Mesangial cell (primary cell): Measurements from ENCODE around the gene KRTAP5-7. TPM values are rescaled to one million over a fixed set of nuclear protein-coding genes. Genes with fewer than 3 reads are reported as not detected.

Experiments used
- total RNA-seq: library from RNA; depleted of rRNA; stranded (reverse); fragments of >200 nt; gene quantifications from 2 replicates; pipeline ENCODE4 v1.2.3, GENCODE V29; 2015

KRTAP5-7 gene, protein sequence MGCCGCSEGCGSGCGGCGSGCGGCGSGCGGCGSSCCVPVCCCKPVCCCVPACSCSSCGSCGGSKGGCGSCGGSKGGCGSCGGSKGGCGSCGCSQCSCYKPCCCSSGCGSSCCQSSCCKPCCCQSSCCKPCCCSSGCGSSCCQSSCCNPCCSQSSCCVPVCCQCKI
- total RNA-seq = not detected in 2 replicates

DNA sequence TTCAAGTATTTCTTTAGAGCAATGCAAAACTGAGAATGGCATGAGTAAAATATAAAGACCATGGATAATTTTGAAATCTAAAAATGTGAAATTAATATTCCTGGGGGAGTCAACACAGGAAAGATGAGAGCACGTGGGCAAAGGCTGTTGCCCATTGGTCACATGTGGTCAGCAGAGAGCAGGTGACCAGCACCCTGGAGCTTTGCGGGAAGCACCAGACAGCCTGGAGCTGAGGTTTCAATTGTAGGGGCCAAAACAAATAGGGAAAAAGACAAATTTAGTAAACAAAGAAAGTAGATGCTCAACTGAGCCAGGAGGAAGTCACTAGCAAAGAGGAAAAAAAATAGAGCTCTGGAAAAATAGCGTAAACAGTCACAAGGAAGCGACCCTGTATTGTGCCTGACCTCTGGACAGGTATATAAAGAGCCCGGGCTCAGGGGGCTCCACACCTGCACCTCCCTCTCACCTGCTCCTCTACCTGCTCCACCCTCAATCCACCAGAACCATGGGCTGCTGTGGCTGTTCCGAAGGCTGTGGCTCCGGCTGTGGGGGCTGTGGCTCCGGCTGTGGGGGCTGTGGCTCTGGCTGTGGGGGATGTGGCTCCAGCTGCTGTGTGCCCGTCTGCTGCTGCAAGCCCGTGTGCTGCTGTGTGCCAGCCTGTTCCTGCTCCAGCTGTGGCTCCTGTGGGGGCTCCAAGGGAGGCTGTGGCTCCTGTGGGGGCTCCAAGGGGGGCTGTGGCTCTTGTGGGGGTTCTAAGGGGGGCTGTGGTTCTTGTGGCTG lies at the start of gene KRTAP5-7:
KRTAP5-7 (plus strand) TSS at position 472 of the 780 bp plus-strand sequence; CDS start at position 506, 34 bp downstream.

DNA sequence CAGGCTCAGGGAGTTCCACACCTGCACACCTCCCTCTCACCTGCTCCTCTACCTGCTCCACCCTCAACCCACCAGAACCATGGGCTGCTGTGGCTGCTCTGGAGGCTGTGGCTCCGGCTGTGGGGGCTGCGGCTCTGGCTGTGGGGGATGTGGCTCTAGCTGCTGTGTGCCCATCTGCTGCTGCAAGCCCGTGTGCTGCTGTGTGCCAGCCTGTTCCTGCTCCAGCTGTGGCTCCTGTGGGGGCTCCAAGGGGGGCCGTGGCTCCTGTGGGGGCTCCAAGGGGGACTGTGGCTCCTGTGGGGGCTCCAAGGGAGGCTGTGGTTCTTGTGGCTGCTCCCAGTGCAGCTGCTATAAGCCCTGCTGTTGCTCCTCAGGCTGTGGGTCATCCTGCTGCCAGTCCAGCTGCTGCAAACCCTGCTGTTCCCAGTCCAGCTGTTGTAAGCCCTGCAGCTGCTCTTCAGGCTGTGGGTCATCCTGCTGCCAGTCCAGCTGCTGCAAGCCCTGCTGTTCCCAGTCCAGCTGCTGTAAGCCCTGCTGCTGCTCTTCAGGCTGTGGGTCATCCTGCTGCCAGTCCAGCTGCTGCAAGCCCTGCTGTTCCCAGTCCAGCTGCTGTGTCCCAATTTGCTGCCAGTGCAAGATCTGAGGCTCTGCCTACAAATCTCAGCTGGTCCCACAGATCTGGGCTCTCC lies 11.1 kb downstream of the KRTAP5-7 start, which contains the start of gene KRTAP5-8:
KRTAP5-8 (plus strand) TSS at position 49 of the 689 bp plus-strand sequence; CDS start at position 80, 31 bp downstream.

DNA sequence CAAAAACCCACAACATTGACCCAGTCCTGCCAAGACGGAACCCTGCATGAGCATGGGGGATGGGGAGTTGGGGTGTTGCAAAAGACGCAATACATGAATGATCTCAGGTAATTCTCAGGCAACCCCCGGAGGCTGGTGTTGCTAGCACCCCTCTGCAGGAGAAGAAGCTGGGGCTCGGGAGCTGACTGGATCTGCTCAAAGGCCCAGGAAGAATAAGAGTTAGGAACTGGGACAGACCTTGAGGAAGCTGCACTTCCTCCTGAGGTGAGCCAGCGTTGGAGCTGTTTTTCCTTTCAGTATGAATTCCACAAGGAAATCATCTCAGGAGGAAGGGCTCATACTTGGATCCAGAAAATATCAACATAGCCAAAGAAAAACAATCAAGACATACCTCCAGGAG lies 21.1 kb downstream of the KRTAP5-7 start, which contains the start of gene KRTAP5-9:
KRTAP5-9 (plus strand) TSS at position 301 of the 400 bp plus-strand sequence. CDS start 238 bp downstream, outside the sequence.

DNA sequence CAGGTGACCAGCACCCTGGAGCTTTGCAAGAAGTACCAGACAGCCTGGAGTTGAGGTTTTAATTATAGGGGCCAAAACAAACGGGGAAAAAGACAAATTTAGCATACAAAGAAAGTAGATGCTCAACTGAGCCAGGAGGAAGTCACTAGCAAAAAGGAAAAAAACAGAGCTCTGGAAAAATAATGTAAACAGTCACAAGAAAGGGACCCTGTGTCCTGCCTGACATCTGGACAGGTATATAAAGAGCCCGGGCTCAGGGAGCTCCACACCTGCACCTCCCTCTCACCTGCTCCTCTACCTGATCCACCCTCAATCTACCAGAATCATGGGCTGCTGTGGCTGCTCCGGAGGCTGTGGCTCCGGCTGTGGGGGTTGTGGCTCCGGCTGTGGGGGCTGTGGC lies 38.2 kb downstream of the KRTAP5-7 start, which contains the start of gene KRTAP5-10:
KRTAP5-10 (plus strand) TSS at position 301 of the 400 bp plus-strand sequence; CDS start at position 326, 25 bp downstream.

Other genes with a start within 250 kb of the KRTAP5-7 start
- 113 and 115 TPM in 2 replicates for gene DHCR7, start 78.9 kb upstream of the KRTAP5-7 start, total RNA-seq
- gene NADSYN1, start 74.1 kb upstream of the KRTAP5-7 start, total RNA-seq = 46.3 and 75.6 TPM in 2 replicates
- not detected in 2 replicates for gene KRTAP5-8, start 10.8 kb downstream of the KRTAP5-7 start, total RNA-seq
- gene KRTAP5-9, start 21.2 kb downstream of the KRTAP5-7 start, total RNA-seq = 0.33 TPM in 1 of 2 replicates, not detected in the other
- gene KRTAP5-10, start 38.3 kb downstream of the KRTAP5-7 start, total RNA-seq = not detected in 2 replicates
- not detected in 2 replicates for gene KRTAP5-11, start 55.6 kb downstream of the KRTAP5-7 start, total RNA-seq